Stimulated activated CD4-positive, alpha-beta T cell treated with anti-CD3 and anti-CD28 coated beads, Interleukin-15, amount 100 ng/mL, for 1 hour (primary cell): ENCODE results near the gene NPAS3.
A peak's percentile ranks its signal among the peaks of the same experiment; 100 is the strongest.

Source experiments
- DNase-seq, 2 donors: peaks; one replicate each; pipeline ENCODE4 v3.0.0-alpha.2; 2020; ENCODE audit warnings: low read depth in 1 of 2, low spot score in 1 of 2

The NPAS3 gene

GRCh38 chr14:33809396-33809981 lies 870.8 kb downstream of the NPAS3 start:
- no peak for DNase-seq

- DNase-seq: no peak
Observed at GRCh38 chr14:33810308-33810707, 871.6 kb downstream of the NPAS3 start.

DNA sequence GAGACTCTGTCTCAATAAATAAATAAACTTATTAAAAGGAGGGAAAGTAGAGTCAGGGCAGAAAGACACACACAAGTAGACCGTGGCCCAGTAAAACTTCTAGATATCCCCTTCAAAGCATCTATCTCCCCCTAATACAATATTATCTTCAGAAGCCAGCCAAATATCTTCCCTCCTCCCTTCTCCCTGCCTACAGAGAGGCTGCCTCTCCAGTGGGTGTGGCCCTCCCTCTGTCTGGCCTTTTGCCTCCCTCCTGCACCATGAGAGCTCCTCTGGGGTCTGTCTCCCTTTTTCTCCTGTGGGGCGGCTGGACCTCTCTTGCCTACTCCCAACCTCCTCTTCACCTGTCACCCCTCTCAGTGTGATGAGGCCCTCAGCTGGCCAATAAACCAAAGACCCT lies 873.0 kb downstream of the NPAS3 start:
- no peak for DNase-seq

DNA sequence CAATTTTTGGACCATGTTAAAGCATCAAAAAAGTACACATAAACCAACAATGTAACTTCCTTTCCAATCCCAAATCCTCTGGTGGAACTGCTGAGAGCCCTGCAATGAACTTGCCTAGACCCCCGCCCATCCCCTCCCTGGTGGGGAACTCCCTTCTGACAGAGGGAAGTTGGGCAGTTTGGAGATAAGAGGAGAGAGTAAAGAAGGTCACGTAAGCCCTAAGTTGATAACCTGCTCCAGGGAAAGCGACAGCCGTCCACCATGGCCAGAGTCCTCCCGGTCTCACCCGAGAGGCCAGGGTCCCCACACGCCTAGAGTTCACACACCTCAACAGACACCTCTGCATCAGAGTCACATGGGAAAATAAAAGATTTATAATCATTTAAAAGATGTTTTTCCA lies 873.5 kb downstream of the NPAS3 start:
- no peak for DNase-seq

DNA sequence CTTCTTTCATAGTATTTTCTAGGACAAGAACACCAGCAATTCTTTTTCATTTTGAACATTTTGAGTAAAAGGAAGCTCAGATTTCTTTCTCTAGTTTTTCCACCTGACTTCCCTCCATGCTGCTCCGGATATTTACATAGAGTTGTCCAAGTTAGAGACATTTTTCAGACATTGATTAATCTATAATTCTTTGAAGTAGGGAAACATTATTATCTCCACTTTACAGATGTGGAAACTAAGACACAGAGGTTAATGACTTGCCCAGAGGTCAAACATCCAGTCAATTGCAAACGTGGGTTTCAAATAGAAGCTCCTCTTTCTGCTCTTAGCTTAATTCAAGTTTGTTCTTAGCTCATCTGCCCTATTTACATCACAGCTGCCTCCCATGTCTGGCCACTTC lies 873.9 kb downstream of the NPAS3 start:
- DNase-seq: no peak

DNA sequence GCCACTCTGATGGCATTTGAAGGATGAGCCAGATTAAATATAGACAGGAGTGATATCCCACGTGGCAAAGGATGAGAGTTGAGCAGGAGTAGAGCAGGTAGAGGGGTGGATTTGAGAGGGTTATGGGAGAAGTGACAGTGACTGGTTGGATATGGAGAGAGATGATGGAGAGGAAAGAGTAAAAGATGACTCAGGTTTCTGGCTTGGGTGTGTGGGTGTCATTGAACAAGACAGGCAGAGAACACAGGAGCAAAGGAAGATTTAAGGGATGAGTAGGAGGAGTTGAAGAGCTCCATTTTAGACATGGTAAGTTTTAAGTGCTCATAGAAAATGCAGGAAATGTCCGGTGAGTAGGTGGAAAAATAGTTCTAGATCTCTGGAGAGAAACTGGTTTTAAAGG lies 875.3 kb downstream of the NPAS3 start:
- no peak for DNase-seq

DNA sequence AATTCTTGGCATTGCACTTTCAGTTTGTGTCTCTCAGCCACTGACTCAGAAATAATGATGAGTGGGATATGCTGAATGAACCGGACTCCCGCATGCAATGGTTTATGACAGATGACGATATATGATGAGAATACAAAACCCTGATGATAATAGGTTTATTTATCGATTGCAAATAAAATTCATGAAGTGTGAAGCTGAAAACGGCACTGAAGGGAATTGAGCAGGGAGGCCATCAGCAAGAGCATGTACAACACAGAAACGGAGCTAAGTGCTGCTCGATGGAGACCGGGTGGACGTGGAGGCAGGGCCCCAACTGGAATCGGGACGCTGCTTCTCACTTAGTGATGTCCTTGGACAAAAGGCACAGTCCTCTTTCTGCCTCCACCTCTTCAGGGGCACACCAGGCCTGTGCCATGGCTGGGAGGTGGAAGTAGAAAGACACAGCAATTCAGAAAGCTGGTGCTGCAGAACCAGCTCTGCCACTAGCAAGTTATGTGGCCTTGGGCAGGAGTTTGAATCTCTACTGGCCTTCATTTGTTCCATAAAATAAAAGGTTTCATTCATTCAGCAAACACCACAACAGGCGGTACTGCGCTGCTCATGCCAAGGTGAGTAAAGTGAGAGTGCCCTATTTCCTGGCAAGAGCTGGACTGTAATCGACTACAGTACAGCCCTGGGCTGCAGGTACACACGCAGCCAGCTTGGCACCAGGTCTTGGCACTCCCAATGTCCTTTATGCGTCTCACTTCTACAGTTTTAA lies 895.2 kb downstream of the NPAS3 start:
- no peak for DNase-seq

DNA sequence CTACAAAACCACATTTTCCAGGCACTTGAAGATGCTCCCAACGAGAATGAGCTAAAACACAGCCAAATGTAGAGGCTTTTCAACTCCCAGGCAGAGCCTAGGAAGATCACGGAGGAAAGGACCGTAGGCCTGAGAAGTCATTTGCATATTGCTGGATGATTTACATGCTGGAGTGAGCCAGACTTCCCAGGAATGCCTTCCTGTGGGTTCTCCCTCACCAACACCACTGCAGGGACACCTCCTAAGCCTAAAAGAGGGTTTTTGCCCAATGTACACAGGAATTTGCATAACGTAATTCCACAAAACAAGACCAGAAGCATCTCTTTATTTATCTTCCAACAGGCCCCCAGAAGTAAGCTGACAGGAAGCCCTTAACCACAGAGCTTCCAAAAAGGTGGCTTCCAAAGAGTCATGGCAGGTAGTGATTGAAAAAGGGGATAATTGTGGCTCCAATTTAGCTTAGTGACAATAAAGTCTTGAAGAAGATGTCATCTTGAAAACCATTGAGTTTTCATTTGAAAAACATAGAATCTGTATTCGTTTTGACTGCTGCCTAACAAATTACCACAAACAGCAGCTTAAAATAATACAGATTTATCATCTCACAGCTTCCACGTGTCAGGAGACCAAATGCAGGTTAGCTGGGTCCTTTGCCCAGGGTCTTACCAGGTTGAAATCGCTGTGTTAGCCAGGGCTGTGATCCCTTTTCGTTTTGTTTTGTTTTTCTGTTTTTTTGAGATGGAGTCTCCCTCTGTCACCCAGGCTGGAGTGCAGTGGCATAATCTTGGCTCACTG lies 896.0 kb downstream of the NPAS3 start:
- no peak for DNase-seq

DNA sequence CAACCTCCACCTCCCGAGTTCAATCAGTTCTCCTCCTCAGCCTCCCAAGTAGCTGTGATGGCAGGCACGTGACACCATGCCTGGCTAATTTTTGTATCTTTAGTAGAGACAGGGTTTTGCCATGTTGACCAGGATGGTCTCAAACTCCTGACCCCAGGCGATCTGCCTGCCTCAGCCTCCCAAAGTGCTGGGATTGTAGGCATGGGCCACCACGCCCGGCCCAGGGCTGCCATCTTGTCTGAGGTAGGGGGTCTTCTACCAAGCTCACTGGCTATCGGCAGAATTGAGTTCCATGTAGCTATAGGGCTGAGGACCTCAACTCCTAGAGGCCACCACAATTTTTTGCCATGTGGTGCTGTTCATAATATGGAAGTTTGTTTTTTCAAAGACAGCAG lies 896.6 kb downstream of the NPAS3 start:
- no peak for DNase-seq

DNA sequence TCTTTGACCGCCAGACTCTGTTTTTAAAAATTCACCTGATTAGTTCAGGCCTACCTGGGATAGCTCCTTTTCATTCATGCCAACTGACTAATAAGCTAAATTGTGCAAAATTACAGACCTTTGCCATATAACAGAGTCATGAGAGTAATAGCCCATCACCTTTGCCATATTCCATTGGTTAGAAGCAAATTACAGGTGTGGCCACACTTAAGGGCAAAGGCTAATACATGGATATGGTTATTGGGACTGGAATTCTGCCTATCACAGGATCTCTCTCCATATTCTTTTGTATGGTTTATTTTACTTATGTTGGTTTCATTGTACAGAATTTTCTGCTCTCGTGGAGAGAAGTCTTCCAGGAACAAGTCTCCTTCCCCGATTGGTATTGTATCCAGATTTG lies 897.0 kb downstream of the NPAS3 start:
- no peak for DNase-seq

- no peak for DNase-seq
Observed at GRCh38 chr14:33836203-33836899, 897.7 kb downstream of the NPAS3 start.

GRCh38 chr14:33836900-33837577 lies 898.4 kb downstream of the NPAS3 start:
- DNase-seq: no peak

DNA sequence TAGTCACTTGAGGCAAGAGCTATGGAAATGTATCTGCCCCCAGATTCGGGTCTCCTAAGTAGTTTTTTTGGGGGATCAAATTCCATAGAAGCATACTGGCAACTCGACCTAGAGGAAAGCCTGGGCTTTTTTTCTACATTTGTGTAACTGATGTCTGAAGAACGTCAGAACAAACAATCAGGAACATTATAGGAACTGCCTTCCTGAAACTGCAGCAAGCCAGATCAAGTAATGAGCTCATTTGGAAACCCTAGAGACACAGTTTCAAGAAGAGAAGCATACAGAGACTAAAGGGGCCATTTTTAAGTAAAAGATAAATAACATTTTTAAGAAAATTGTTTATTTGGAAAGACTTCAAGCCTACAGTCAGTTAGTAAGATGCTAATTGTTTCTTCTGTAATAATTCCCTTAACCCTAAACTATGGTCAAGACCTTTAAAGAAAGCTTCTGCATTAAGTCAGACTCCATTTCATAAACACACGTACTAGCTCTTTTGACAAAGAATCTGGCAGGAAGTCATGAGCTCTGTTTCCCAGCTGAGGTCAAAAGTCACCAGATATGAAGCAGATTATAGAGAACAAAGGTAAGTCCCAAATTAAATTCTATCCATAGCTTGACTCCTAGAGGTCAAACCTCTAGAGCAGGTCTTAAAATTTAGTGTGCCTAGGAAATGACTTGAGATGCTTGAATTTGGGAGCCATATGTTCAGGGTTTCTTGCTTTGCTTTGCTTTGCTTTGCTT lies 899.4 kb downstream of the NPAS3 start:
- DNase-seq: no peak

DNA sequence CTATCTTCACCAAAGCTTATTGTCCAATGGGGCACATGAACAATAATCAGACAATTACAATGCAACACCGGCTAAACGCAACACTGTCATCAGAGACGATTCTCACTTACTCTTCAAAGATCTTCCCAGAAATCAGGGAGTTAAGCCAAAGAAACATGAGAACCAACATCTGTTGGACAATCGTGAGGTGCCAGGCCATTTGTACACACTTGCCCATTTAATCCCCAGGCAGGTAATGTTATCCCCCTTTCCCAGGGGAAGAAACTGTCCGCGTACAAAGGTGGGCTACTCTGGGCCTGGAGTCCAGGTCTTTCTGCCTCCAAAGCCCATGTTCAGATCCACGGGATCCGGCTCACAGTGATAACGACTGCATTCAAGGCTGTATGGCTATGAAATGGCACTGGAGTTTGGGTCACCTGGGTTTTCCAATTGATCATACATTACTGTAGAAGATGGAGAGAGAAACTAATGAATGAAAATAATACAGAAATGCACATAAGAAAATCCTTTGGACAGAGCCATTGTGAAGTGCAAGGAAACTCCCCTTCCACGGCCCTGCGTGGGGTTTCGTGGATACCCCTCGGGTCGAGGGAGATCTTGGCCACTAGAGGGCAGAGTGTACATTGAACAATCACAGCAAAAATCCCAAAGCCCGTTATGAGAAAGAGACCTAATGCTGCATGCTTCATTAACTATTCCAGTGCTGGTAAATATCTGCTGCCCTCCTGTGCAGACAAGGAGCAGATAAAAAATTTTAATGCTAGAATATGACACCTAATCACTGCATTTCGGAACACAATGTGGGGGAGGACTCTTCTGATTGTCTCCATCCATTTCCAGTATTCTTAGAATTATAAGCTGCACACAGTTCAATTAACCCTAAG lies 900.8 kb downstream of the NPAS3 start:
- DNase-seq: peak; percentile 10 to 11

DNA sequence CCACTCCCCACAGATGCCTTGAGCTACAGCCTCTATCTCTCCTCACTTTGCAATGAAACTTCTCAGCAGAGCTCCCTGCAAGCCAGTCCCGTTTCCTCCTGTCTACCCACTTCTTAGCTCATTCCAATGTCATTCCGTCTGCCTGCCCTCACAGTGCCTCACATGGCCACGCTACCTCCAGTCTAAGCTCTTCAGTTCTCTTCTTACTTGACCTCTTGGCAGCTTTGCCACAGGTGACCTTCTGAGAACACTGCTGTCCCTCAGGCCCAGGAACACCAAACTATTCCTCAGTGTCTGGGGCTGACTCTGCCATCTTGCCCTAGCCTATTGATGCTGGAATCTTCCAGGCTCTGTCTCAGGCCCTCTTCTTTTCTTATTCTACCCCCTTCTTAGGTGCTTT lies 902.1 kb downstream of the NPAS3 start:
- DNase-seq: no peak

GRCh38 chr14:33842299-33842698 lies 903.6 kb downstream of the NPAS3 start:
- no peak for DNase-seq

- no peak for DNase-seq
Observed at GRCh38 chr14:33844118-33844517, 905.4 kb downstream of the NPAS3 start.

DNA sequence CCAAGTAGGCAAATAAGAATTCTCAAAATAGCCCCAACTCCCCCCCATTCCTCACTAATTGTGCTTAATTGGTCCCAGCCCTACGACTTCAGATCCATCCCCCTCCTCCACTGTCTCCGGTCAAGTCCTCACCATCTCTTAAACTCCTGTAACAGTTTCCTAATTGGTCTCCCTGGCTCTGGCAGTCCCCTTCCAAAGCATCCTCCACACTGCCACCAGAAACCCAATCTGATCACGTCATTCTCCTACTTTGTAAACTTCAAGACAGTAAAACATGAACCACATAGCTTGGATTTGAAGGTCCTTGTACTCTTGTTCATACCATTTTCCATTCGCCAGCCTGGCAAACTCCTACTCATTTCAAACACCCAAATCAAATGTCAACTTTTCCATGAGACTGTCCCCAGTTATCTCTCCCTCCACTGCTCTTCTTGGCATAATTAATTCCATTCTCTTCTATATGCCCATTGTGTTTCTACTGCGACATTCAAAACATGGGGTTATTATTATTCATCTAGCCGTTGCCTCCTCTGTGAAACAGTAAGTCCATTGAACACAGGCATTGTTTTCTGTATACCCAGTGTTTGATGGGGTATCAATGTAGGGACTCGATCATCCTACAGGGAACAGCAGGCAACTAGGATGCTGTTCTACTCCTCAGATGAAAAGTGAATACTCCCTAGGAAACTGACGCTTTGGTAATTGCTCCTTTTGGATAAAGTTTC lies 907.6 kb downstream of the NPAS3 start:
- DNase-seq: no peak

GRCh38 chr14:33847066-33847465 lies 908.4 kb downstream of the NPAS3 start:
- no peak for DNase-seq
